Activated CD4-positive, alpha-beta memory T cell treated with anti-CD3 and anti-CD28 coated beads, Interleukin-2, amount 10 ng/mL, durations not matched to agents 7 days and 5 days (primary cell): ENCODE results near the gene LRR1. TPM values are rescaled to one million over a fixed set of nuclear protein-coding genes. Genes with fewer than 3 reads are reported as not detected.

ENCODE experiments used
- CTCF ChIA-PET: fragments of 350-600 bp; sonication (Branson Sonifier 250); formaldehyde crosslinking; loops from one replicate; lab custom pipeline; 2021; ENCODE audit warnings: antibody characterized with exemption, inconsistent platforms; lab: Charles Lee
- POLR2A ChIA-PET: fragments of 350-600 bp; sonication (Branson Sonifier 250); formaldehyde crosslinking; loops from one replicate; lab custom pipeline; 2021; ENCODE audit warnings: antibody characterized with exemption; lab: Charles Lee
- DNase-seq: peaks from one replicate; pipeline ENCODE4 v3.0.0-alpha.2; 2020
- H3K27ac Mint-ChIP-seq: one replicate; pipeline ENCODE4 v1.8.0; 2021; ENCODE audit warnings: mild to moderate bottlenecking, mixed read lengths
- H3K27me3 Mint-ChIP-seq: one replicate; pipeline ENCODE4 v1.8.0; 2021; ENCODE audit warnings: mixed read lengths
- H3K36me3 Mint-ChIP-seq: one replicate; pipeline ENCODE4 v1.8.0; 2021; ENCODE audit warnings: low read depth, mixed read lengths
- H3K4me1 Mint-ChIP-seq: one replicate; pipeline ENCODE4 v1.8.0; 2021; ENCODE audit warnings: mixed read lengths
- H3K4me3 Mint-ChIP-seq: one replicate; pipeline ENCODE4 v1.8.0; 2021; ENCODE audit warnings: mild to moderate bottlenecking, mixed read lengths
- H3K9me3 Mint-ChIP-seq: one replicate; pipeline ENCODE4 v1.8.0; 2021; ENCODE audit warnings: mixed read lengths
- total RNA-seq, 2 experiments: library from RNA; stranded (reverse); gene quantifications; one replicate each; pipeline ENCODE4 v1.2.3, GENCODE V29; 2021

The LRR1 gene
- 10 to 100 TPM; 48.7 to 53.2 TPM for total RNA-seq

DNA sequence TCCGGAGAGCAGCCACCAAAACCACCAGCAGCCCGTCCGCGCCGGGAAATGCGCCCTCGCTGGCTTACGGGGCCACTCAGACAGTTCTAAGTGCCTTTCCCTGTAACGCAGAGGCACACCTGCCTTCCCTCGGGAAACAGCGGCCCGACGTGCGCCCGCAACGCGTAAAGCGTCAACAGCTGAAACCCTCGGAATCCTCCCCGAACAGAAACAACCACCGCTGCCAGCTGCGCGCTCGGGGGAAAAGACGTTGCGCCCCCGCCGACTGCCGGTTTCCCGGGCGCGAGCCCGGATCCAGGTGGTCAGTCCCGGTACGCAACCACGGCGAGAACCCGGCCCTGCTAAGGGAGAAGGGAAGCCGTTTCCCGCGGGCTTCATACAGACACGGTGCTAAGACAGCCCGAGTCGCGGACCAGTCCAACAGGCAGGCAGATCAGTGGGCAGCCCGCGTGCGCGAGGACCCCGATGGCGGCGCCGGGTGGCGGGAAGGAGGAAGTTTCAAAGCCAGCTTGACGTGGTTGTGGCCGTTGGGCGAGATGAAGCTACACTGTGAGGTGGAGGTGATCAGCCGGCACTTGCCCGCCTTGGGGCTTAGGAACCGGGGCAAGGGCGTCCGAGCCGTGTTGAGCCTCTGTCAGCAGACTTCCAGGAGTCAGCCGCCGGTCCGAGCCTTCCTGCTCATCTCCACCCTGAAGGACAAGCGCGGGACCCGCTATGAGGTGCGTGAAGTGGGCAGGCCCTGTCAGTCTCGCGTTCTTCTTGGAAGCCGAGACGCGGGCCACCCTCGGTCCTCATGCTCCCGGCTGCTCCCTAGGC lies at the start of gene LRR1:
LRR1 (plus strand) TSS at position 456 of the 816 bp plus-strand sequence; CDS start at position 537, 81 bp downstream.
- Mint-ChIP-seq H3K4me1 (peaks cover 47% of the 10 kb centered on the region), H3K9me3 (no peaks in the 10 kb centered on the region), H3K4me3 (peak within 1 kb of the TSS; percentile 95), H3K27ac (peak within 1 kb of the TSS; percentile 95), H3K36me3 (peaks cover 35% of the 10 kb centered on the region), H3K27me3 (no peaks in the 10 kb centered on the region)
- POLR2A ChIA-PET: interaction anchor here (0.6 to 14.5 kb wide), 26 partner anchors 9 to 713 kb away, joined by 3 to 291 read pairs (median 4); partner anchors contain the start of genes DMAC2L, DNAAF2, KLHDC2 and L2HGDH
- DNase-seq: peak; percentile 88
- CTCF ChIA-PET: interaction anchor here (0.8 to 3.6 kb wide), 10 partner anchors 12 to 264 kb away, joined by 3 to 39 read pairs (median 6); partner anchors contain the start of genes DNAAF2, KLHDC2, MGAT2 and RPL36AL

- Mint-ChIP-seq H3K4me3 (no peak overlapping the region), H3K4me1 (no peaks in the 10 kb centered on the region), H3K9me3 (no peaks in the 10 kb centered on the region), H3K36me3 (no peaks in the 10 kb centered on the region), H3K27me3 (no peaks in the 10 kb centered on the region), H3K27ac (no peak overlapping the region)
- ChIA-PET POLR2A (no interaction called here), CTCF (no interaction called here)
- DNase-seq: no peak
These were observed 49.3 kb upstream of the LRR1 start for GRCh38 chr14:49549446-49549845.

DNA sequence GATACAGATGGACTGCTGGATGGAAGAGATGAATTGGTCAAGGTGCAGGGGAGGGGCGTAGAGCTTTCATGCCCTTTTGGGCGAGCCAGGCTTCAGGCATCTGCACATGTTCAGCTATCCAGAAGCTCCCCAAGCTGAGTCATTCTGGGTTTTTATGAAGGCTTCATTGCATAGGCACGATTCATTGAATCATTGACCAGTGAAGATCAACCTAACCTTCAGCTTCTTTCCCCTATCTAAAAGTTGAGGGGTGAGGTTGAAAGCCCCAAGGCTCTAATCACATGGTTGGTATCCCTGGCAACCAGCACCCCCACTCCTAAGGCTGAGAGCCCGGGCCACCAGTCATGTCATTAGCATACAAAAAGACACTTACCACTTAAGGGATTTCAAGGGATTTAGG lies 48.9 kb upstream of the LRR1 start:
- no peaks in the 10 kb centered on the region for H3K36me3 Mint-ChIP-seq
- ChIA-PET CTCF (no interaction called here), POLR2A (no interaction called here)
- H3K4me1 Mint-ChIP-seq: no peaks in the 10 kb centered on the region
- no peak for DNase-seq
- H3K9me3 Mint-ChIP-seq: no peaks in the 10 kb centered on the region
- H3K27me3 Mint-ChIP-seq: no peaks in the 10 kb centered on the region
- no peak overlapping the region for H3K27ac Mint-ChIP-seq
- no peak overlapping the region for H3K4me3 Mint-ChIP-seq

DNA sequence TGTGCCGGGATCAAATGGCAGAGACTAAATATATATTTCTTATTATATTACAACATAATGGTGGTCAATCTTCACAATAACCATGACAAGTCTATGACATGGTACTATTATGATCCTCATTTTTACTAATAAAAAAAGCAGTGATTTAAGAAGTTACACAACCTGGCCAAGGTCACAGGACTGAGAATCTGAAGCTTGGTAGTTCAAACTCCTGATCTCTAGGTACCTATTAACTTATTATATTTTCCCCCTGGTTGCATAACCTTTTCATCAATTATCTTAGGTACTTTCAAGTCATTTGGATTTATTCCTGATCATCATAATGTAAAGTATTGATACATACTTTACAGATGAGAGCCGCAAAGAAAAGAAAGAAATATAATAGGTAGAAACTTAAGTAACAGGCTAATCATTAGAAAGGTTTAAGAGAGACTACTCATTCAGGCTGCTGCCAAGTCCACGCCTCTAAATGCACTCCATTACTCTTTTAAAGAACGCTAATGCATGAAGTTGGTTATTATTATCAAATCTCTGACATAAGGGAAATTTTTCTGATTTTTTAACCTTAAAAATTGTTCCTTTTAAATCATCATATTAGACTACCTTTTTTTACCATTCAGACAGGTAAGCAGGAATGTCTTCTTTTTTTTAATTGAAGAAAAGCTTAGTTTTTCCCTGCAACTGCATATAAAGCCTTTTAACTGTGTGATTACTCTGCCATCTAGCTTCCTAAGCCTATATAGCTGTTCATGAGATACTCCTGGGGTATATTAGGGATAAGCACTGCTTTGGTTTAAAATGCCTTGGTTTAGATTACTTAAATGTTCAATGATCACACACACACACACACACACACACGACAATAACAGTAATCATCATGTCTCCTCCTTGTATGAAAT lies 48.2 kb upstream of the LRR1 start:
- Mint-ChIP-seq H3K4me1 (no peaks in the 10 kb centered on the region), H3K36me3 (no peaks in the 10 kb centered on the region), H3K27me3 (no peaks in the 10 kb centered on the region), H3K27ac (no peak overlapping the region), H3K4me3 (no peak overlapping the region), H3K9me3 (no peaks in the 10 kb centered on the region)
- no peak for DNase-seq
- ChIA-PET CTCF (interaction anchor here (1.0 kb wide), 2 partner anchors 53 to 89 kb away, joined by 3 read pairs; no protein-coding TSS in a partner anchor), POLR2A (no interaction called here)

GRCh38 chr14:49551569-49551968 lies 47.2 kb upstream of the LRR1 start:
- Mint-ChIP-seq H3K9me3 (no peaks in the 10 kb centered on the region), H3K27ac (no peak overlapping the region), H3K4me1 (no peaks in the 10 kb centered on the region), H3K36me3 (no peaks in the 10 kb centered on the region), H3K27me3 (no peaks in the 10 kb centered on the region), H3K4me3 (no peak overlapping the region)
- ChIA-PET POLR2A (no interaction called here), CTCF (no interaction called here)
- DNase-seq: no peak

DNA sequence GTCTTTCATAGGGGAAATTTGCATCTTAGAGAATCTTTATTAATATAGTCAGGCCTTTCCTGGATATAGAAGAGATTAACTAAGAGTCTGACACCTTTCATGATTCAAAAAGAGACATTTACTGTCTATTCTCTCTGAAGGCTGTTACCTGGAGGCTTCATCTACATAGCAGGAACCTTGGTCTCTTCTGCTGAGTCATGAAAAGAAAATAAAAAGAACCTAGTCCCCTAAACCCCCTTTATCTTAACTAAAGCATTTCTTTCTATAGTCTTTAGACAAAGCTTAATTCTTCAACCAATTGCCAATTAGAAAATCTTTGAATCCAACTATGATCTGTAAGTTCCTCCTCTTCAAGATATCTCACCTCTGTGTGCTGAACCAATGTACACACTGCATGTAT lies 45.6 kb upstream of the LRR1 start:
- Mint-ChIP-seq H3K27ac (no peak overlapping the region), H3K4me1 (no peaks in the 10 kb centered on the region), H3K27me3 (no peaks in the 10 kb centered on the region), H3K9me3 (no peaks in the 10 kb centered on the region), H3K4me3 (no peak overlapping the region), H3K36me3 (no peaks in the 10 kb centered on the region)
- ChIA-PET CTCF (no interaction called here), POLR2A (no interaction called here)
- DNase-seq: no peak

DNA sequence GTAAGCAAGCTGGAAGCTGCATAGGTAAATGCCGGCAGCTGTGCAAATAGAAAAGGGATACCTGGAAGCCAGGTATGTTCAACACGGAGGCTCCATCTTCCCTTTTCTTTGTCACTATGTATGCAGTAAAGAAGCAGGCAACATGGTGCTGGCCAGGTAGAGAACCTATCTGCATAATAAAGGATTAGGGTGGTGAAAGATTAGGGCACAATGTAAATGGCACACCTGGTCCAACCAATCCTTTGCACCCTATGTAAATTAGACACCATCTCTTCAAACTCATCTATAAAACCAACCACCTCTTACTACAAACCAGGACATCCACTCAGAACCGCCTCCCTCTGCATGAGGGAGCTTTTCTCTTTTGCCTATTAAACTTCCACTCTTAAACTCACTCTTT lies 44.8 kb upstream of the LRR1 start:
- Mint-ChIP-seq H3K27ac (no peak overlapping the region), H3K36me3 (no peaks in the 10 kb centered on the region), H3K9me3 (no peaks in the 10 kb centered on the region), H3K4me3 (no peak overlapping the region), H3K4me1 (no peaks in the 10 kb centered on the region), H3K27me3 (no peaks in the 10 kb centered on the region)
- CTCF ChIA-PET: no interaction called here
- POLR2A ChIA-PET: no interaction called here
- no peak for DNase-seq

- CTCF ChIA-PET: no interaction called here
These were observed 38.6 kb upstream of the LRR1 start for GRCh38 chr14:49559979-49560768.

GRCh38 chr14:49566714-49567113 lies 32.0 kb upstream of the LRR1 start:
- DNase-seq: no peak
- POLR2A ChIA-PET: interaction anchor here (1.1 kb wide), 1 partner anchor 19 kb away, joined by 3 read pairs; no protein-coding TSS in a partner anchor

More at GRCh38 chr14:49559979-49560768, 38.6 kb upstream of the LRR1 start:
- Mint-ChIP-seq H3K4me3 (no peak overlapping the region), H3K9me3 (no peaks in the 10 kb centered on the region), H3K36me3 (peaks cover 3% of the 10 kb centered on the region), H3K27me3 (peaks cover 6% of the 10 kb centered on the region), H3K27ac (no peak overlapping the region), H3K4me1 (no peaks in the 10 kb centered on the region)
- no peak for DNase-seq
- POLR2A ChIA-PET: no interaction called here

DNA sequence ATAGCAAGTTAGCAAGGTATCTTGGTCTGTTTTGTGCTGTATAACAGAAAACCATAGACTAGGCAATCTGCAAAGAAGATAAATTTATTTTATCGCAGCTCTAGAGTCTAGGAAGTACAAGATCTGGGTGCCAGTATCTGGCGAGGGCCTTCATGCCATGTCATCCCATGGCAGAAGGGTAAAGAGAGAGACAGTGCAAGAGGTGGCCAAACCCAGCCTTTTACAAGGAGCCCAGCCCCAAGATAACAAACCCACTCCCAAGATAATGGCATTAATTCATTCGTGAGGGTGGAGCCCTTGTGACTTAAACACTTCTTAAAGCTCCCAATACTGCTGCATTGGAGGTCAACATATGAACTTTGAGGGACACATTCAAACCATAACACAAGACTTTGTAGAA lies 29.5 kb upstream of the LRR1 start:
- peaks cover 33% of the 10 kb centered on the region for H3K36me3 Mint-ChIP-seq
- CTCF ChIA-PET: interaction anchor here (0.6 kb wide), 1 partner anchor 551 kb away, joined by 3 read pairs; no protein-coding TSS in a partner anchor
- H3K9me3 Mint-ChIP-seq: no peaks in the 10 kb centered on the region
- no peaks in the 10 kb centered on the region for H3K4me1 Mint-ChIP-seq
- POLR2A ChIA-PET: interaction anchor here (0.5 kb wide), 1 partner anchor 199 kb away, joined by 3 read pairs; the partner anchor contains the start of gene KLHDC2
- no peak for DNase-seq
- no peak overlapping the region for H3K4me3 Mint-ChIP-seq
- H3K27me3 Mint-ChIP-seq: no peaks in the 10 kb centered on the region
- H3K27ac Mint-ChIP-seq: no peak overlapping the region

More at GRCh38 chr14:49566714-49567113, 32.0 kb upstream of the LRR1 start:
- no peaks in the 10 kb centered on the region for H3K4me1 Mint-ChIP-seq
- H3K4me3 Mint-ChIP-seq: no peak overlapping the region
- H3K36me3 Mint-ChIP-seq: peaks cover 13% of the 10 kb centered on the region
- CTCF ChIA-PET: no interaction called here
- H3K9me3 Mint-ChIP-seq: no peaks in the 10 kb centered on the region
- no peak overlapping the region for H3K27ac Mint-ChIP-seq
- no peaks in the 10 kb centered on the region for H3K27me3 Mint-ChIP-seq

- CTCF ChIA-PET: interaction anchor here (1.1 kb wide), 1 partner anchor 12 kb away, joined by 4 read pairs; the partner anchor contains the start of gene RPS29
These were observed 24.7 kb upstream of the LRR1 start for GRCh38 chr14:49574038-49574437.

GRCh38 chr14:49578141-49578540 lies 20.6 kb upstream of the LRR1 start:
- Mint-ChIP-seq H3K36me3 (peaks cover 74% of the 10 kb centered on the region), H3K4me1 (peaks cover 50% of the 10 kb centered on the region), H3K27me3 (no peaks in the 10 kb centered on the region), H3K4me3 (no peak overlapping the region), H3K27ac (peak overlapping the region; percentile 33), H3K9me3 (no peaks in the 10 kb centered on the region)
- POLR2A ChIA-PET: interaction anchor here (0.8 kb wide), 1 partner anchor 189 kb away, joined by 3 read pairs; the partner anchor contains the start of gene KLHDC2
- no peak for DNase-seq
- CTCF ChIA-PET: interaction anchor here (1.0 kb wide), 1 partner anchor 9 kb away, joined by 4 read pairs; no protein-coding TSS in a partner anchor

More at GRCh38 chr14:49574038-49574437, 24.7 kb upstream of the LRR1 start:
- H3K4me1 Mint-ChIP-seq: peaks cover 17% of the 10 kb centered on the region
- POLR2A ChIA-PET: interaction anchor here (3.2 kb wide), 1 partner anchor 12 kb away, joined by 11 read pairs; the partner anchor contains the start of gene RPS29
- DNase-seq: no peak
- peaks cover 67% of the 10 kb centered on the region for H3K36me3 Mint-ChIP-seq
- no peaks in the 10 kb centered on the region for H3K27me3 Mint-ChIP-seq
- no peak overlapping the region for H3K4me3 Mint-ChIP-seq
- H3K27ac Mint-ChIP-seq: no peak overlapping the region
- no peaks in the 10 kb centered on the region for H3K9me3 Mint-ChIP-seq
